HG03095 (cell line): Measurements from ENCODE around the gene FILIP1L.

Experiments
- ATAC-seq: cut with Tn5 transposase; IDR thresholded peaks from one replicate; pipeline ENCODE4 v1.9.1; 2021; ENCODE audit warnings: moderate library complexity; ENCODE audit not compliant: unreplicated experiment

Gene FILIP1L

GRCh38 chr3:99873269-99874102 is 240.8 kb downstream of the FILIP1L start:
- no peak for ATAC-seq

- peak; percentile 53 for ATAC-seq
Measured at GRCh38 chr3:99872923-99873254, 241.4 kb downstream of the FILIP1L start.

- no peak for ATAC-seq
Measured at GRCh38 chr3:99871231-99872045, 242.9 kb downstream of the FILIP1L start.

- ATAC-seq, result no peak
Measured at GRCh38 chr3:99870712-99871111, 243.6 kb downstream of the FILIP1L start.

- ATAC-seq, result no peak
Measured at GRCh38 chr3:99869621-99870020, 244.7 kb downstream of the FILIP1L start.

GRCh38 chr3:99868311-99868646 is 246.0 kb downstream of the FILIP1L start:
- ATAC-seq, result no peak

GRCh38 chr3:99867594-99868310 is 246.5 kb downstream of the FILIP1L start:
- ATAC-seq, result no peak

GRCh38 chr3:99866261-99866761 is 248.0 kb downstream of the FILIP1L start:
- ATAC-seq, result no peak

- ATAC-seq, result no peak
Measured at GRCh38 chr3:99865321-99865720, 249.0 kb downstream of the FILIP1L start.

- ATAC-seq, result no peak
Measured at GRCh38 chr3:99864289-99864688, 250.0 kb downstream of the FILIP1L start.

GRCh38 chr3:99863588-99863987 is 250.7 kb downstream of the FILIP1L start:
- peak; percentile 54 for ATAC-seq

- no peak for ATAC-seq
Measured at GRCh38 chr3:99863002-99863401, 251.3 kb downstream of the FILIP1L start.

GRCh38 chr3:99862208-99862607 is 252.1 kb downstream of the FILIP1L start:
- no peak for ATAC-seq

- no peak for ATAC-seq
Measured at GRCh38 chr3:99861216-99861615, 253.1 kb downstream of the FILIP1L start.

- ATAC-seq, result no peak
Measured at GRCh38 chr3:99859825-99860224, 254.5 kb downstream of the FILIP1L start.

- no peak for ATAC-seq
Measured at GRCh38 chr3:99858469-99858868, 255.8 kb downstream of the FILIP1L start.

GRCh38 chr3:99857278-99857677 is 257.0 kb downstream of the FILIP1L start:
- no peak for ATAC-seq

GRCh38 chr3:99856437-99857220 is 257.7 kb downstream of the FILIP1L start:
- no peak for ATAC-seq

GRCh38 chr3:99855900-99856299 is 258.4 kb downstream of the FILIP1L start:
- ATAC-seq, result no peak

GRCh38 chr3:99854756-99855298 is 259.5 kb downstream of the FILIP1L start:
- ATAC-seq, result no peak
